Liver (tissue), 9 donors: ENCODE data around the gene TTC7B. TPM values are rescaled to one million over a fixed set of nuclear protein-coding genes. Genes with fewer than 3 reads are reported as not detected.

Source experiments
- DNase-seq: peaks from one replicate; pipeline ENCODE4 v3.0.0-alpha.2; 2017; ENCODE audit warnings: low spot score
- H3K27ac ChIP-seq, 2 donors: one replicate each; pipeline ENCODE4 v1.7.0; 2013; ENCODE audit warnings: inconsistent platforms in 2 of 2, low read length in 2 of 2, control low read depth in 1 of 2, low read depth in 1 of 2, mild to moderate bottlenecking in 1 of 2
- H3K27me3 ChIP-seq, 4 donors: one replicate each; pipeline versions ENCODE4 v1.6.1 to v1.7.0; 2013; ENCODE audit warnings: low read length in 3 of 4, inconsistent platforms in 1 of 4, mild to moderate bottlenecking in 1 of 4, moderate library complexity in 1 of 4; ENCODE audit not compliant: control insufficient read depth in 4 of 4, insufficient read depth in 4 of 4
- H3K36me3 ChIP-seq, 4 donors: one replicate each; pipeline versions ENCODE4 v1.6.1 to v1.7.0; 2013; ENCODE audit warnings: low read length in 3 of 4, mild to moderate bottlenecking in 3 of 4, low read depth in 1 of 4, moderate library complexity in 1 of 4; ENCODE audit not compliant: control insufficient read depth in 4 of 4, insufficient read depth in 3 of 4
- H3K4me1 ChIP-seq, 4 donors: one replicate each; pipeline versions ENCODE4 v1.6.1 to v1.7.0; 2013; ENCODE audit warnings: low read length in 3 of 4, mild to moderate bottlenecking in 3 of 4, moderate library complexity in 1 of 4; ENCODE audit not compliant: control insufficient read depth in 4 of 4, insufficient read depth in 4 of 4
- H3K4me3 ChIP-seq, 3 donors: one replicate each; pipeline versions ENCODE4 v1.6.1 to v1.7.0; 2013; ENCODE audit warnings: low read length in 3 of 3, control low read depth in 1 of 3, low read depth in 1 of 3, mild to moderate bottlenecking in 1 of 3
- H3K9ac ChIP-seq, 2 donors: one replicate each; pipeline ENCODE4 v1.7.0; 2013; ENCODE audit warnings: low read length in 2 of 2, mild to moderate bottlenecking in 2 of 2, moderate library complexity in 2 of 2, control low read depth in 1 of 2, low read depth in 1 of 2
- H3K9me3 ChIP-seq, 4 donors: one replicate each; pipeline versions ENCODE4 v1.6.1 to v1.7.0; 2013; ENCODE audit warnings: low read length in 3 of 4; ENCODE audit not compliant: control insufficient read depth in 4 of 4
- ATF3 ChIP-seq: IDR thresholded peaks from 2 replicates; pipeline ENCODE4 v1.6.1; 2016; ENCODE audit warnings: antibody characterized with exemption
- CTCF ChIP-seq: fragments of 150-350 bp; IDR thresholded peaks from 2 replicates; pipeline ENCODE4 v1.5.1; 2017; ENCODE audit warnings: improper control_type of control experiment, low read depth, low read length; ENCODE audit not compliant: missing input control
- EGR1 ChIP-seq, 2 donors: IDR thresholded peaks; 2 replicates each; pipeline ENCODE4 v1.6.1; 2016 to 2018; ENCODE audit warnings: antibody characterized with exemption in 2 of 2, low read depth in 2 of 2
- FOXA1 ChIP-seq: IDR thresholded peaks from 2 replicates; pipeline ENCODE4 v1.6.1; 2016; ENCODE audit warnings: antibody characterized with exemption
- FOXA2 ChIP-seq: IDR thresholded peaks from 2 replicates; pipeline ENCODE4 v1.6.1; 2016; ENCODE audit warnings: antibody characterized with exemption
- HNF4A ChIP-seq, 2 donors: conservative IDR thresholded peaks; 2 replicates each; pipeline ENCODE4 v1.6.1; 2016; ENCODE audit warnings: antibody characterized with exemption in 2 of 2, mild to moderate bottlenecking in 2 of 2
- HNF4G ChIP-seq: IDR thresholded peaks from 2 replicates; pipeline ENCODE4 v1.6.1; 2016; ENCODE audit warnings: antibody characterized with exemption
- JUND ChIP-seq, 2 donors: IDR thresholded peaks; 2 replicates each; pipeline ENCODE4 v1.6.1; 2016; ENCODE audit warnings: antibody characterized with exemption in 2 of 2
- MAX ChIP-seq: IDR thresholded peaks from 2 replicates; pipeline ENCODE4 v1.6.1; 2016; ENCODE audit warnings: antibody characterized with exemption
- NR2F2 ChIP-seq: IDR thresholded peaks from 2 replicates; pipeline ENCODE4 v1.6.1; 2016; ENCODE audit warnings: antibody characterized with exemption
- RAD21 ChIP-seq, 2 donors: IDR thresholded peaks; 2 replicates each; pipeline ENCODE4 v1.6.1; 2016; ENCODE audit warnings: antibody characterized with exemption in 2 of 2, mild to moderate bottlenecking in 2 of 2
- REST ChIP-seq: IDR thresholded peaks from 2 replicates; pipeline ENCODE4 v1.6.1; 2016; ENCODE audit warnings: antibody characterized with exemption, mild to moderate bottlenecking
- RXRA ChIP-seq, 2 donors: IDR thresholded peaks; 2 replicates each; pipeline ENCODE4 v1.6.1; 2017 to 2018; ENCODE audit warnings: antibody characterized with exemption in 2 of 2, mild to moderate bottlenecking in 1 of 2
- SP1 ChIP-seq: IDR thresholded peaks from 2 replicates; pipeline ENCODE4 v1.6.1; 2018; ENCODE audit warnings: antibody characterized with exemption, mild to moderate bottlenecking
- TAF1 ChIP-seq: conservative IDR thresholded peaks from 2 replicates; pipeline ENCODE4 v1.6.1; 2016; ENCODE audit warnings: antibody characterized with exemption, mild to moderate bottlenecking
- YY1 ChIP-seq: IDR thresholded peaks from 2 replicates; pipeline ENCODE4 v1.6.1; 2016; ENCODE audit warnings: antibody characterized with exemption, mild to moderate bottlenecking
- WGBS: extraction: QIAGEN DNeasy Blood & Tissue Kit; methylation state at CpG from one replicate; pipeline ENCODE4 v1.1.7; 2013; 5-methylcytosine and 5-hydroxymethylcytosine counted together
- polyA plus RNA-seq, 2 donors: library from polyadenylated mRNA; stranded (reverse) in 1 of 2; unstranded in 1 of 2; fragments of 200-250 nt in 1 of 2; fragments of >200 nt in 1 of 2; fragmentation: Nextera tagmentation in 1 of 2; extraction: Ambion mirVana in 1 of 2; gene quantifications; one replicate each; pipeline versions ENCODE4 v1.2.1 to v1.2.3, GENCODE V29; 2013 to 2015
- total RNA-seq, 2 donors: library from RNA; depleted of rRNA; stranded (reverse); fragments of >200 nt; gene quantifications; one replicate each; pipeline ENCODE4 v1.2.3, GENCODE V29; 2014
- donor health status: healthy.
- donor health status: healthy.
- donor health status: healthy.
- donor health status: healthy.
- donor health status: healthy.

Gene TTC7B
- total and polyA plus RNA-seq, 4 donors: 9.1 to 31.0 (median 12.5) TPM

GRCh38 chr14:90715495-90715894 lies 100.7 kb downstream of the TTC7B start:
- H3K27ac ChIP-seq: no peak overlapping the region
- DNase-seq: no peak
- H3K27me3 ChIP-seq: no peaks in the 10 kb centered on the region
- H3K4me1 ChIP-seq: no peaks in the 10 kb centered on the region
- WGBS: 91% methylated on average over 2 of the region's 2 CpGs
- no peak overlapping the region for H3K4me3 ChIP-seq
- H3K36me3 ChIP-seq: peaks cover 0 to 2% (median 0%) of the 10 kb centered on the region in 4 donors
- TF ChIP-seq YY1: no peak
- no peak for TF ChIP-seq MAX
- no peak for TF ChIP-seq RAD21 (IDR thresholded peaks at IDR 0.05)
- TF ChIP-seq SP1: no peak
- no peak for TF ChIP-seq FOXA2
- TF ChIP-seq REST: no peak
- no peak for TF ChIP-seq NR2F2
- no peak for TF ChIP-seq RXRA (IDR thresholded peaks at IDR 0.05)
- no peak for TF ChIP-seq FOXA1
- TF ChIP-seq HNF4A (conservative IDR thresholded peaks at IDR 0.05): no peak
- no peak for TF ChIP-seq ATF3
- TF ChIP-seq JUND (IDR thresholded peaks at IDR 0.05): no peak
- TF ChIP-seq EGR1 (IDR thresholded peaks at IDR 0.05; ENCODE audit: low read depth in 2 of 2): no peak
- TF ChIP-seq HNF4G: no peak
- no peaks in the 10 kb centered on the region for H3K9me3 ChIP-seq
- H3K9ac ChIP-seq: no peak overlapping the region

GRCh38 chr14:90714811-90715210 lies 101.4 kb downstream of the TTC7B start:
- TF ChIP-seq CTCF (no peak), MAX (no peak), HNF4G (no peak), HNF4A (conservative IDR thresholded peaks at IDR 0.05) (no peak), SP1 (no peak), TAF1 (no peak), RXRA (IDR thresholded peaks at IDR 0.05) (no peak), FOXA2 (no peak), EGR1 (IDR thresholded peaks at IDR 0.05; ENCODE audit: low read depth in 2 of 2) (no peak), RAD21 (IDR thresholded peaks at IDR 0.05) (no peak), FOXA1 (no peak)
- 93% methylated on average over 1 of the region's 1 CpG for WGBS
- no peak for DNase-seq
- H3K9me3 ChIP-seq: no peaks in the 10 kb centered on the region
- H3K4me1 ChIP-seq: no peaks in the 10 kb centered on the region
- H3K36me3 ChIP-seq: peaks cover 0 to 2% (median 0%) of the 10 kb centered on the region in 4 donors
- no peak overlapping the region for H3K9ac ChIP-seq
- no peaks in the 10 kb centered on the region for H3K27me3 ChIP-seq
- no peak overlapping the region for H3K4me3 ChIP-seq
- H3K27ac ChIP-seq: no peak overlapping the region
